Measurements from ENCODE around the gene RNF31. TPM values are rescaled to one million over a fixed set of nuclear protein-coding genes. Genes with fewer than 3 reads are reported as not detected.

RNF31 gene
- total and polyA plus RNA-seq, 2 of the 13 experiments (the other 11 are each of a cell fraction or from before 2014, with no cell fraction given) = 48.2 to 86.8 TPM

DNA sequence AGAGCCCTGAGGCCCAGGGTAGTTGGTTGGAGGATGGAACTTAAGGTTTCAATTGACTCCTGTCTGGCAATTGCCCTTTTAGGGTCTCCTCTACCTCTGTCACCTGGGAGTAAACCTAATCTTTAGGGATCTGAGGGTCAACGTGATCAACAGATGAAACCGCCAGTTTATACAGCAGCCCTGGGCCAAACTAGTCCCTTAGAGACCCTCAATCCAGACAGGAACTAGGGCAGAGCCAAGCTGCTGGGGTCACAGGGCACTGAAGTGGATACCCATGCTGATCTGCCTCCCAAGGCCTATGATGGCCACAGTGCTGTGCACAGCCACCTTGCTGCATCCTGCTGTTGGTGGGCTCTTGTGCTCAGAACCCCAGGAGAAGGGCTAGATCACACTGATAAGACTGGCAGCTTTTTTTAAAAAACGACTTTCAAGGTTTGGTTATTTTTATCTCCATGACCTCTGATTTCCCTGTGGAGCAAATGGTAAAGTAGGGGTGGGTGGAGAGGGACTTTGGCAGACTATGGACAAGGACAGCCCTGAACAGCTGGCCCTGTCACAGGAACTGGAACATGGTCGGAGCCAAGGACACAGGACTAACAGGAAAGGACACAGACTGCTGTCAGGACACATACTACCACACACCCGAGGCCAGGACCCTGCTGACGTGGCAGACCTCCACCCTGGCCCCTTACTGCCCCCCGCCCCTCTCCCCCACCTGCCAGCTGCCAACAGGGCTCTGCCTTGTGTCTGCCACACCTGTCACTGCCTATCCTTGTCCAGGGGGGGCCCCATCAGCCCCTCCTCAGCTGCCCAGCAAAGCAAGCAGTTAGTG, 16.4 kb upstream of the RNF31 start (continued):
- TF ChIP-seq, protein P1, sequence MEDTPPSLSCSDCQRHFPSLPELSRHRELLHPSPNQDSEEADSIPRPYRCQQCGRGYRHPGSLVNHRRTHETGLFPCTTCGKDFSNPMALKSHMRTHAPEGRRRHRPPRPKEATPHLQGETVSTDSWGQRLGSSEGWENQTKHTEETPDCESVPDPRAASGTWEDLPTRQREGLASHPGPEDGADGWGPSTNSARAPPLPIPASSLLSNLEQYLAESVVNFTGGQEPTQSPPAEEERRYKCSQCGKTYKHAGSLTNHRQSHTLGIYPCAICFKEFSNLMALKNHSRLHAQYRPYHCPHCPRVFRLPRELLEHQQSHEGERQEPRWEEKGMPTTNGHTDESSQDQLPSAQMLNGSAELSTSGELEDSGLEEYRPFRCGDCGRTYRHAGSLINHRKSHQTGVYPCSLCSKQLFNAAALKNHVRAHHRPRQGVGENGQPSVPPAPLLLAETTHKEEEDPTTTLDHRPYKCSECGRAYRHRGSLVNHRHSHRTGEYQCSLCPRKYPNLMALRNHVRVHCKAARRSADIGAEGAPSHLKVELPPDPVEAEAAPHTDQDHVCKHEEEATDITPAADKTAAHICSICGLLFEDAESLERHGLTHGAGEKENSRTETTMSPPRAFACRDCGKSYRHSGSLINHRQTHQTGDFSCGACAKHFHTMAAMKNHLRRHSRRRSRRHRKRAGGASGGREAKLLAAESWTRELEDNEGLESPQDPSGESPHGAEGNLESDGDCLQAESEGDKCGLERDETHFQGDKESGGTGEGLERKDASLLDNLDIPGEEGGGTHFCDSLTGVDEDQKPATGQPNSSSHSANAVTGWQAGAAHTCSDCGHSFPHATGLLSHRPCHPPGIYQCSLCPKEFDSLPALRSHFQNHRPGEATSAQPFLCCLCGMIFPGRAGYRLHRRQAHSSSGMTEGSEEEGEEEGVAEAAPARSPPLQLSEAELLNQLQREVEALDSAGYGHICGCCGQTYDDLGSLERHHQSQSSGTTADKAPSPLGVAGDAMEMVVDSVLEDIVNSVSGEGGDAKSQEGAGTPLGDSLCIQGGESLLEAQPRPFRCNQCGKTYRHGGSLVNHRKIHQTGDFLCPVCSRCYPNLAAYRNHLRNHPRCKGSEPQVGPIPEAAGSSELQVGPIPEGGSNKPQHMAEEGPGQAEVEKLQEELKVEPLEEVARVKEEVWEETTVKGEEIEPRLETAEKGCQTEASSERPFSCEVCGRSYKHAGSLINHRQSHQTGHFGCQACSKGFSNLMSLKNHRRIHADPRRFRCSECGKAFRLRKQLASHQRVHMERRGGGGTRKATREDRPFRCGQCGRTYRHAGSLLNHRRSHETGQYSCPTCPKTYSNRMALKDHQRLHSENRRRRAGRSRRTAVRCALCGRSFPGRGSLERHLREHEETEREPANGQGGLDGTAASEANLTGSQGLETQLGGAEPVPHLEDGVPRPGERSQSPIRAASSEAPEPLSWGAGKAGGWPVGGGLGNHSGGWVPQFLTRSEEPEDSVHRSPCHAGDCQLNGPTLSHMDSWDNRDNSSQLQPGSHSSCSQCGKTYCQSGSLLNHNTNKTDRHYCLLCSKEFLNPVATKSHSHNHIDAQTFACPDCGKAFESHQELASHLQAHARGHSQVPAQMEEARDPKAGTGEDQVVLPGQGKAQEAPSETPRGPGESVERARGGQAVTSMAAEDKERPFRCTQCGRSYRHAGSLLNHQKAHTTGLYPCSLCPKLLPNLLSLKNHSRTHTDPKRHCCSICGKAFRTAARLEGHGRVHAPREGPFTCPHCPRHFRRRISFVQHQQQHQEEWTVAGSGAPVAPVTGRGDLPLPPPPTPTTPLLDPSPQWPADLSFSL (CRISPR knock-in tag; IDR thresholded peaks at IDR 0.05) = no peak
- TF ChIP-seq CBFB (CRISPR knock-in tag; IDR thresholded peaks at IDR 0.05) (no peak), THAP11 (CRISPR knock-in tag; IDR thresholded peaks at IDR 0.05) (peak; percentile 29; the same call in 1 of the 2 replicates), YY1 (IDR thresholded peaks at IDR 0.05; ENCODE audit: insufficient read depth, insufficient replicate concordance, low read depth, low read length) (peak; percentile 42), ZFP36L1 (CRISPR knock-in tag; IDR thresholded peaks at IDR 0.05) (peak; percentile 65; the same call in 1 of the 2 replicates), MATR3 (CRISPR knock-in tag; IDR thresholded peaks at IDR 0.05) (no peak), TP53 (CRISPR knock-in tag; conservative IDR thresholded peaks at IDR 0.05) (no peak), SMYD3 (CRISPR knock-in tag; IDR thresholded peaks at IDR 0.05) (no peak), SIX1 (CRISPR knock-in tag; IDR thresholded peaks at IDR 0.05; ENCODE audit: borderline replicate concordance) (0 out of 2 replicates have a peak, but pooled peaks have one; percentile 33), ZNF296 (CRISPR knock-in tag; conservative IDR thresholded peaks at IDR 0.05) (no peak), ZFP36 (IDR thresholded peaks at IDR 0.05; ENCODE audit: borderline replicate concordance, low read depth, low read length, partially characterized antibody) (no peak), ZNF550 (CRISPR knock-in tag; IDR thresholded peaks at IDR 0.05; ENCODE audit: borderline replicate concordance) (0 out of 2 replicates have a peak, but pooled peaks have one; percentile 65), MYC (CRISPR knock-in tag; IDR thresholded peaks at IDR 0.05; ENCODE audit: borderline replicate concordance) (no peak; the same call in 1 of the 2 replicates), MAZ (IDR thresholded peaks at IDR 0.05; ENCODE audit: borderline replicate concordance, low read depth, low read length) (no peak), MAZ (CRISPR knock-in tag; IDR thresholded peaks at IDR 0.05; ENCODE audit: low read depth) (peak; percentile 47; the same call in 1 of the 2 replicates)
- TF ChIP-seq, protein P2, sequence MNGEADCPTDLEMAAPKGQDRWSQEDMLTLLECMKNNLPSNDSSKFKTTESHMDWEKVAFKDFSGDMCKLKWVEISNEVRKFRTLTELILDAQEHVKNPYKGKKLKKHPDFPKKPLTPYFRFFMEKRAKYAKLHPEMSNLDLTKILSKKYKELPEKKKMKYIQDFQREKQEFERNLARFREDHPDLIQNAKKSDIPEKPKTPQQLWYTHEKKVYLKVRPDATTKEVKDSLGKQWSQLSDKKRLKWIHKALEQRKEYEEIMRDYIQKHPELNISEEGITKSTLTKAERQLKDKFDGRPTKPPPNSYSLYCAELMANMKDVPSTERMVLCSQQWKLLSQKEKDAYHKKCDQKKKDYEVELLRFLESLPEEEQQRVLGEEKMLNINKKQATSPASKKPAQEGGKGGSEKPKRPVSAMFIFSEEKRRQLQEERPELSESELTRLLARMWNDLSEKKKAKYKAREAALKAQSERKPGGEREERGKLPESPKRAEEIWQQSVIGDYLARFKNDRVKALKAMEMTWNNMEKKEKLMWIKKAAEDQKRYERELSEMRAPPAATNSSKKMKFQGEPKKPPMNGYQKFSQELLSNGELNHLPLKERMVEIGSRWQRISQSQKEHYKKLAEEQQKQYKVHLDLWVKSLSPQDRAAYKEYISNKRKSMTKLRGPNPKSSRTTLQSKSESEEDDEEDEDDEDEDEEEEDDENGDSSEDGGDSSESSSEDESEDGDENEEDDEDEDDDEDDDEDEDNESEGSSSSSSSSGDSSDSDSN (CRISPR knock-in tag; IDR thresholded peaks at IDR 0.05) = peak; percentile 17; the same call in 1 of the 2 replicates
- TF ChIP-seq, protein P3, sequence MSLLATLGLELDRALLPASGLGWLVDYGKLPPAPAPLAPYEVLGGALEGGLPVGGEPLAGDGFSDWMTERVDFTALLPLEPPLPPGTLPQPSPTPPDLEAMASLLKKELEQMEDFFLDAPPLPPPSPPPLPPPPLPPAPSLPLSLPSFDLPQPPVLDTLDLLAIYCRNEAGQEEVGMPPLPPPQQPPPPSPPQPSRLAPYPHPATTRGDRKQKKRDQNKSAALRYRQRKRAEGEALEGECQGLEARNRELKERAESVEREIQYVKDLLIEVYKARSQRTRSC (CRISPR knock-in tag; IDR thresholded peaks at IDR 0.05; ENCODE audit: low read depth) = no peak
- TF ChIP-seq, protein P4, sequence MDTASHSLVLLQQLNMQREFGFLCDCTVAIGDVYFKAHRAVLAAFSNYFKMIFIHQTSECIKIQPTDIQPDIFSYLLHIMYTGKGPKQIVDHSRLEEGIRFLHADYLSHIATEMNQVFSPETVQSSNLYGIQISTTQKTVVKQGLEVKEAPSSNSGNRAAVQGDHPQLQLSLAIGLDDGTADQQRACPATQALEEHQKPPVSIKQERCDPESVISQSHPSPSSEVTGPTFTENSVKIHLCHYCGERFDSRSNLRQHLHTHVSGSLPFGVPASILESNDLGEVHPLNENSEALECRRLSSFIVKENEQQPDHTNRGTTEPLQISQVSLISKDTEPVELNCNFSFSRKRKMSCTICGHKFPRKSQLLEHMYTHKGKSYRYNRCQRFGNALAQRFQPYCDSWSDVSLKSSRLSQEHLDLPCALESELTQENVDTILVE (CRISPR knock-in tag; IDR thresholded peaks at IDR 0.05) = no peak

All from HepG2 (cell line).